IMR-90 (cell line): ENCODE data around the gene RIOK2. TPM values are rescaled to one million over a fixed set of nuclear protein-coding genes. Genes with fewer than 3 reads are reported as not detected.

ENCODE experiments used
- ATAC-seq: fragments of 200-7000 bp; cut with Tn5 transposase; 2 replicates; pipeline ENCODE4 v1.9.1; 2020; ENCODE audit warnings: low read depth, mild to moderate bottlenecking, moderate library complexity
- BruUV-seq: library from RNA; stranded (reverse); fragments of 400-500 nt; replicated peaks from 2 replicates; lab custom pipeline; 2021; lab: Mats Ljungman, UMichigan
- CTCF ChIA-PET: fragments of 300-600 bp; formaldehyde crosslinking; extraction: SDS; loops from one replicate; lab custom pipeline; 2021; ENCODE audit warnings: antibody characterized with exemption; lab: Yijun Ruan, JAX
- POLR2A ChIA-PET: fragments of 300-600 bp; sonication (Branson Sonifier 250); formaldehyde crosslinking; loops from one replicate; lab custom pipeline; 2022; ENCODE audit warnings: antibody characterized with exemption; ENCODE audit not compliant: unreplicated experiment; lab: Charles Lee
- DNase-seq: peaks from one replicate; pipeline ENCODE4 v3.0.0; 2013
- H2AFZ ChIP-seq: replicated peaks from 2 replicates; pipeline ENCODE3; 2013; ENCODE audit warnings: low read length, mild to moderate bottlenecking; ENCODE audit not compliant: poor library complexity
- H2AK5ac ChIP-seq: 2 replicates; pipeline ENCODE4 v1.6.1; 2013; ENCODE audit warnings: low read depth, low read length, inconsistent platforms
- H2AK9ac ChIP-seq: replicated peaks from 2 replicates; pipeline ENCODE3; 2013; ENCODE audit warnings: mild to moderate bottlenecking, low read depth, low read length, moderate library complexity; ENCODE audit not compliant: poor library complexity
- H2BK120ac ChIP-seq: 2 replicates; pipeline ENCODE4 v1.6.1; 2013; ENCODE audit warnings: low read depth, low read length, inconsistent platforms
- H2BK15ac ChIP-seq: 3 replicates; pipeline ENCODE4 v1.6.1; 2013; ENCODE audit warnings: low read depth, low read length, inconsistent platforms
- H2BK20ac ChIP-seq: 2 replicates; pipeline ENCODE4 v1.6.1; 2013; ENCODE audit warnings: low read depth, mild to moderate bottlenecking, inconsistent platforms, low read length, moderate library complexity
- H2BK5ac ChIP-seq: 2 replicates; pipeline ENCODE4 v1.6.1; 2013; ENCODE audit warnings: mild to moderate bottlenecking, low read depth, low read length, inconsistent platforms; ENCODE audit not compliant: poor library complexity, severe bottlenecking
- H3K14ac ChIP-seq: replicated peaks from 2 replicates; pipeline ENCODE4 v1.6.1; 2013; ENCODE audit warnings: low read depth, low read length, inconsistent platforms
- H3K18ac ChIP-seq: 2 replicates; pipeline ENCODE4 v1.6.1; 2013; ENCODE audit warnings: low read depth, low read length, control low read depth
- H3K23ac ChIP-seq: 2 replicates; pipeline ENCODE4 v1.6.1; 2013; ENCODE audit warnings: low read depth, low read length, inconsistent platforms
- H3K27ac ChIP-seq: 2 replicates; pipeline ENCODE4 v1.5.1; 2013; ENCODE audit warnings: mild to moderate bottlenecking, control low read depth, low read length; ENCODE audit not compliant: insufficient read depth
- H3K27me3 ChIP-seq: 2 replicates; pipeline ENCODE4 v1.6.1; 2013; ENCODE audit warnings: low read length; ENCODE audit not compliant: control insufficient read depth, insufficient read depth
- H3K36me3 ChIP-seq: 2 replicates; pipeline ENCODE4 v1.6.1; 2013; ENCODE audit warnings: low read length, mixed read lengths; ENCODE audit not compliant: control insufficient read depth, insufficient read depth
- H3K4ac ChIP-seq: 2 replicates; pipeline ENCODE4 v1.6.1; 2013; ENCODE audit warnings: low read depth, low read length, inconsistent platforms
- H3K4me1 ChIP-seq: 2 replicates; pipeline ENCODE4 v1.6.1; 2013; ENCODE audit warnings: low read length, mixed read lengths; ENCODE audit not compliant: control insufficient read depth, insufficient read depth
- H3K4me2 ChIP-seq: 2 replicates; pipeline ENCODE4 v1.6.1; 2013; ENCODE audit warnings: low read depth, mild to moderate bottlenecking, control low read depth, low read length, moderate library complexity
- H3K4me3 ChIP-seq: 2 replicates; pipeline ENCODE4 v1.5.1; 2013; ENCODE audit warnings: low read depth, mild to moderate bottlenecking, control low read depth, low read length, moderate library complexity; ENCODE audit not compliant: insufficient read depth
- H3K56ac ChIP-seq: 2 replicates; pipeline ENCODE4 v1.6.1; 2013; ENCODE audit warnings: low read length, inconsistent platforms; ENCODE audit not compliant: insufficient read depth; ENCODE audit errors: extremely low read depth
- H3K79me1 ChIP-seq, 2 experiments: 2 replicates each; pipeline ENCODE4 v1.6.1; 2013; ENCODE audit warnings: low read length in 2 of 2, inconsistent platforms in 1 of 2, low read depth in 1 of 2
- H3K9ac ChIP-seq: 2 replicates; pipeline ENCODE4 v1.6.1; 2013; ENCODE audit warnings: low read depth, low read length, control low read depth
- H3K9me1 ChIP-seq: 2 replicates; pipeline ENCODE4 v1.6.1; 2013; ENCODE audit warnings: low read length, inconsistent platforms; ENCODE audit not compliant: insufficient read depth
- H3K9me3 ChIP-seq: 2 replicates; pipeline ENCODE4 v1.6.1; 2013; ENCODE audit warnings: low read length; ENCODE audit not compliant: control insufficient read depth, insufficient read depth
- H4K20me1 ChIP-seq: 2 replicates; pipeline ENCODE4 v1.6.1; 2013; ENCODE audit warnings: low read length, inconsistent platforms; ENCODE audit not compliant: insufficient read depth
- H4K5ac ChIP-seq: 2 replicates; pipeline ENCODE4 v1.6.1; 2013; ENCODE audit warnings: mild to moderate bottlenecking, low read depth, low read length, control low read depth
- H4K8ac ChIP-seq, 2 experiments: 2 replicates each; pipeline ENCODE4 v1.6.1; 2013; ENCODE audit warnings: low read depth in 2 of 2, low read length in 2 of 2, control low read depth in 1 of 2, inconsistent platforms in 1 of 2
- H4K91ac ChIP-seq: 2 replicates; pipeline ENCODE4 v1.6.1; 2013; ENCODE audit warnings: low read depth, low read length, inconsistent platforms; ENCODE audit not compliant: insufficient read depth
- MXI1 ChIP-seq: IDR thresholded peaks from 2 replicates; pipeline ENCODE4 v1.6.1; 2012; ENCODE audit warnings: low read depth, mild to moderate bottlenecking, low read length, moderate library complexity, borderline replicate concordance
- NFE2L2 ChIP-seq: fragments of 150-350 bp; IDR thresholded peaks from 2 replicates; pipeline ENCODE4 v1.6.1; 2016; ENCODE audit warnings: low read depth, mild to moderate bottlenecking, low read length
- RAD21 ChIP-seq: IDR thresholded peaks from 2 replicates; pipeline ENCODE4 v1.6.1; 2012; ENCODE audit warnings: low read length, improper control_type of control experiment
- WGBS, 2 experiments: methylation state at CpG; one replicate each; pipeline versions ENCODE4 v1.1.5 to v1.1.7; 2013; ENCODE audit warnings: missing lambda C conversion rate in 2 of 2; ENCODE audit not compliant: insufficient read length in 1 of 2; ENCODE audit errors: extremely low coverage in 2 of 2; 5-methylcytosine and 5-hydroxymethylcytosine counted together
- dilution Hi-C: fragments of 300-500 bp; cut with HindIII; formaldehyde crosslinking; loops from one replicate; pipeline ENCODE4 v1.14.3; 2018; ENCODE audit warnings: low sequenced_read_pairs; ENCODE audit not compliant: unreplicated experiment
- in situ Hi-C: fragments of 300-500 bp; cut with MboI; formaldehyde crosslinking; loops from 3 replicates; pipeline ENCODE4 v1.14.3; 2019; ENCODE audit warnings: low sequenced_read_pairs, inconsistent platforms, mixed read lengths
- intact Hi-C: fragments of 100-400 bp; cut with micrococcal nuclease; formaldehyde crosslinking; loops from 2 replicates; pipeline ENCODE4 v1.10.0; 2022
- polyA plus RNA-seq, 3 experiments: library from polyadenylated mRNA; depleted of rRNA; stranded (reverse); fragments of >200 nt; gene quantifications; 2 replicates each; pipeline ENCODE4 v1.2.3, GENCODE V29; 2012; ENCODE audit warnings: low replicate concordance in 1 of 3
- total RNA-seq: library from RNA; depleted of rRNA; stranded (reverse); fragments of >200 nt; gene quantifications from 2 replicates; pipeline ENCODE4 v1.2.3, GENCODE V29; 2012
- TF ChIP-seq, protein P1 (sequence below): conservative IDR thresholded peaks from 2 replicates; pipeline ENCODE4 v1.5.1; 2012; ENCODE audit warnings: mild to moderate bottlenecking, low read depth, low read length, improper control_type of control experiment
- TF ChIP-seq, protein P2 (sequence below): fragments of 150-350 bp; IDR thresholded peaks from 2 replicates; pipeline ENCODE4 v1.6.1; 2016; ENCODE audit warnings: low read depth, mild to moderate bottlenecking, low read length, moderate library complexity, borderline replicate concordance

Gene RIOK2
- total and polyA plus RNA-seq, 2 of the 4 experiments (the other 2 are of a cell fraction), result 10.7 to 17.7 TPM

DNA sequence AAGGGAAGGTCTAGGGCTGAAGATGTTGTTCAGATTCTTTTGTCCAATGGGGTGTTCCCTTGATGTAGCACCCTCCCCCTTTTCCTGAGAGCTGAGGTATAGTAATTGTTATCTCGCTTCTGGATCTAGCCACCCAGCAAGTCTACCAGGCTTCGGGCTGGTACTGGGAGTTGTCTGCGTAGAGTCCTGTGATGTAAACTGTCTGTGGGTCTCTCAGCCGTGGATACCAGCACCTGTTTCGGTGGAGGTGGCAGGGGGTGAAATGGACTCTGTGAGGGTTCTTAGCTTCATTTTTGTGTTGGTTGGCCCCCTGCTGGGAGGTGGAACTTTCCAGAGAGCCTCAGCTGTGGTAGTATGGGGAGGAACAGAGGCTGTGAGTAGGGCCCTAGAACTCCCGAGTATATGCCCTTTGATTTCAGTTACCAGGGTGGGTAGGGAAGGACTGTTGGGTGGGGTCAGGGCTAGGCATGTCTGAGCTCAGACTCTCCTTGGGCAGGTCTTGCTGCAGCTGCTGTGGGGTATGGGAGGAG is 25.2 kb upstream of the RIOK2 start:
- H2BK5ac ChIP-seq, result no peak overlapping the region
- ChIA-PET CTCF (interaction anchor here (0.9 kb wide), 1 partner anchor 14 kb away, joined by 3 read pairs; no protein-coding TSS in a partner anchor), POLR2A (no interaction called here)
- 90% methylated on average over 5 of the region's 6 CpGs; no CpG with 5 or more reads in 1 of the 2 experiments for WGBS, 2 experiments
- no peaks in the 10 kb centered on the region for H3K36me3 ChIP-seq
- H4K8ac ChIP-seq, result no peak overlapping the region
- H2AK5ac ChIP-seq, result no peak overlapping the region
- ATAC-seq (no peak), DNase-seq (no peak)
- no peaks in the 10 kb centered on the region for H4K20me1 ChIP-seq
- H3K4ac ChIP-seq, result no peak overlapping the region
- no peak overlapping the region for H2AFZ ChIP-seq
- H3K27me3 ChIP-seq, result no peaks in the 10 kb centered on the region
- dilution Hi-C loops, result no loop called here
- in situ Hi-C loops, result no loop called here
- H3K4me3 ChIP-seq, result no peak overlapping the region
- no peak overlapping the region for H2BK15ac ChIP-seq
- no TSS peak for BruUV-seq
- no peak overlapping the region for H3K4me2 ChIP-seq
- H3K14ac ChIP-seq, result no peak overlapping the region
- H3K9me3 ChIP-seq, result no peaks in the 10 kb centered on the region
- no peak overlapping the region for H4K5ac ChIP-seq
- H3K79me1 ChIP-seq, result no peaks in the 10 kb centered on the region
- H2BK20ac ChIP-seq, result no peak overlapping the region
- no peaks in the 10 kb centered on the region for H3K9me1 ChIP-seq
- no peak overlapping the region for H3K9ac ChIP-seq
- intact Hi-C loops, result no loop called here
- H3K23ac ChIP-seq, result no peak overlapping the region
- H4K91ac ChIP-seq, result no peak overlapping the region
- no peak for TF ChIP-seq MXI1
- no peak for TF ChIP-seq NFE2L2
- TF ChIP-seq, protein P1, sequence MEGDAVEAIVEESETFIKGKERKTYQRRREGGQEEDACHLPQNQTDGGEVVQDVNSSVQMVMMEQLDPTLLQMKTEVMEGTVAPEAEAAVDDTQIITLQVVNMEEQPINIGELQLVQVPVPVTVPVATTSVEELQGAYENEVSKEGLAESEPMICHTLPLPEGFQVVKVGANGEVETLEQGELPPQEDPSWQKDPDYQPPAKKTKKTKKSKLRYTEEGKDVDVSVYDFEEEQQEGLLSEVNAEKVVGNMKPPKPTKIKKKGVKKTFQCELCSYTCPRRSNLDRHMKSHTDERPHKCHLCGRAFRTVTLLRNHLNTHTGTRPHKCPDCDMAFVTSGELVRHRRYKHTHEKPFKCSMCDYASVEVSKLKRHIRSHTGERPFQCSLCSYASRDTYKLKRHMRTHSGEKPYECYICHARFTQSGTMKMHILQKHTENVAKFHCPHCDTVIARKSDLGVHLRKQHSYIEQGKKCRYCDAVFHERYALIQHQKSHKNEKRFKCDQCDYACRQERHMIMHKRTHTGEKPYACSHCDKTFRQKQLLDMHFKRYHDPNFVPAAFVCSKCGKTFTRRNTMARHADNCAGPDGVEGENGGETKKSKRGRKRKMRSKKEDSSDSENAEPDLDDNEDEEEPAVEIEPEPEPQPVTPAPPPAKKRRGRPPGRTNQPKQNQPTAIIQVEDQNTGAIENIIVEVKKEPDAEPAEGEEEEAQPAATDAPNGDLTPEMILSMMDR, result no peak
- no peak for TF ChIP-seq RAD21
- TF ChIP-seq, protein P2, sequence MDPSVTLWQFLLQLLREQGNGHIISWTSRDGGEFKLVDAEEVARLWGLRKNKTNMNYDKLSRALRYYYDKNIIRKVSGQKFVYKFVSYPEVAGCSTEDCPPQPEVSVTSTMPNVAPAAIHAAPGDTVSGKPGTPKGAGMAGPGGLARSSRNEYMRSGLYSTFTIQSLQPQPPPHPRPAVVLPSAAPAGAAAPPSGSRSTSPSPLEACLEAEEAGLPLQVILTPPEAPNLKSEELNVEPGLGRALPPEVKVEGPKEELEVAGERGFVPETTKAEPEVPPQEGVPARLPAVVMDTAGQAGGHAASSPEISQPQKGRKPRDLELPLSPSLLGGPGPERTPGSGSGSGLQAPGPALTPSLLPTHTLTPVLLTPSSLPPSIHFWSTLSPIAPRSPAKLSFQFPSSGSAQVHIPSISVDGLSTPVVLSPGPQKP, result no peak
- no peak overlapping the region for H3K56ac ChIP-seq
- H2AK9ac ChIP-seq, result no peak overlapping the region
- no peak overlapping the region for H2BK120ac ChIP-seq
- no peaks in the 10 kb centered on the region for H3K4me1 ChIP-seq
- no peak overlapping the region for H3K27ac ChIP-seq
- H3K18ac ChIP-seq, result no peak overlapping the region
